Nephron (organoid): ENCODE data around the gene POLR2L.
A peak's percentile ranks its signal among the peaks of the same experiment; 100 is the strongest.

ENCODE experiments used
- H3K27ac Mint-ChIP-seq, 3 experiments: 2 replicates each; pipeline ENCODE4 v1.8.0; 2020; ENCODE audit warnings: mixed read lengths in 3 of 3, mild to moderate bottlenecking in 2 of 3, moderate library complexity in 1 of 3
- H3K27me3 Mint-ChIP-seq: 2 replicates; pipeline ENCODE4 v1.8.0; 2021; ENCODE audit warnings: low read depth, mild to moderate bottlenecking, moderate library complexity, mixed read lengths
- H3K36me3 Mint-ChIP-seq: 2 replicates; pipeline ENCODE4 v1.8.0; 2020; ENCODE audit warnings: low read depth, mixed read lengths
- H3K4me1 Mint-ChIP-seq: 2 replicates; pipeline ENCODE4 v1.8.0; 2020; ENCODE audit warnings: mixed read lengths
- H3K4me3 Mint-ChIP-seq, 3 experiments: 2 replicates each; pipeline ENCODE4 v1.8.0; 2020; ENCODE audit warnings: mild to moderate bottlenecking in 3 of 3, mixed read lengths in 3 of 3, moderate library complexity in 2 of 3
- H3K9me3 Mint-ChIP-seq: 2 replicates; pipeline ENCODE4 v1.8.0; 2020; ENCODE audit warnings: mixed read lengths
- CTCF ChIP-seq, 3 experiments: fragments of 200-600 bp; sonication (generic); IDR thresholded peaks; one replicate each; pipeline ENCODE4 v1.5.0; 2021; ENCODE audit warnings: antibody characterized with exemption in 3 of 3; ENCODE audit not compliant: unreplicated experiment in 3 of 3

Gene POLR2L

GRCh38 chr11:826227-826621, 16.1 kb downstream of the POLR2L start:
- H3K27ac Mint-ChIP-seq = peak overlapping the region in 2 of 3 experiments; percentile 60 to 84
- H3K36me3 Mint-ChIP-seq = peaks cover 8% of the 10 kb centered on the region
- TF ChIP-seq CTCF (IDR thresholded peaks at IDR 0.05; ENCODE audit: unreplicated experiment in 3 of 3) = no peak
- H3K4me3 Mint-ChIP-seq = peak overlapping the region; percentile 71 to 78 (median 71)
- peaks cover 28% of the 10 kb centered on the region for H3K4me1 Mint-ChIP-seq
- no peaks in the 10 kb centered on the region for H3K9me3 Mint-ChIP-seq
- H3K27me3 Mint-ChIP-seq = peaks cover 37% of the 10 kb centered on the region

GRCh38 chr11:825366-826226, 16.7 kb downstream of the POLR2L start:
- H3K36me3 Mint-ChIP-seq = peaks cover 8% of the 10 kb centered on the region
- TF ChIP-seq CTCF (IDR thresholded peaks at IDR 0.05; ENCODE audit: unreplicated experiment in 3 of 3) = no peak
- H3K9me3 Mint-ChIP-seq = no peaks in the 10 kb centered on the region
- H3K4me1 Mint-ChIP-seq = peaks cover 27% of the 10 kb centered on the region
- peak overlapping the region; percentile 34 to 46 (median 44) for H3K4me3 Mint-ChIP-seq
- H3K27me3 Mint-ChIP-seq = peaks cover 34% of the 10 kb centered on the region
- no peak overlapping the region for H3K27ac Mint-ChIP-seq

- H3K27me3 Mint-ChIP-seq = peaks cover 34% of the 10 kb centered on the region
- H3K4me3 Mint-ChIP-seq = peak overlapping the region; percentile 10 to 46 (median 34)
- peaks cover 27% of the 10 kb centered on the region for H3K4me1 Mint-ChIP-seq
- no peaks in the 10 kb centered on the region for H3K9me3 Mint-ChIP-seq
- TF ChIP-seq CTCF (IDR thresholded peaks at IDR 0.05; ENCODE audit: unreplicated experiment in 3 of 3) = no peak
- H3K27ac Mint-ChIP-seq = no peak overlapping the region
- peaks cover 8% of the 10 kb centered on the region for H3K36me3 Mint-ChIP-seq
Measured at GRCh38 chr11:824942-825341, 17.4 kb downstream of the POLR2L start.

- H3K4me1 Mint-ChIP-seq = peaks cover 24% of the 10 kb centered on the region
- no peak for TF ChIP-seq CTCF (IDR thresholded peaks at IDR 0.05; ENCODE audit: unreplicated experiment in 3 of 3)
- H3K36me3 Mint-ChIP-seq = peaks cover 8% of the 10 kb centered on the region
- no peak overlapping the region for H3K27ac Mint-ChIP-seq
- no peaks in the 10 kb centered on the region for H3K9me3 Mint-ChIP-seq
- H3K27me3 Mint-ChIP-seq = peaks cover 31% of the 10 kb centered on the region
- no peak overlapping the region for H3K4me3 Mint-ChIP-seq
Measured at GRCh38 chr11:824292-824880, 17.9 kb downstream of the POLR2L start.

GRCh38 chr11:823441-824291, 18.7 kb downstream of the POLR2L start:
- Mint-ChIP-seq H3K4me3 (no peak overlapping the region), H3K4me1 (peaks cover 18% of the 10 kb centered on the region), H3K27me3 (peaks cover 24% of the 10 kb centered on the region), H3K9me3 (no peaks in the 10 kb centered on the region), H3K27ac (no peak overlapping the region), H3K36me3 (peaks cover 8% of the 10 kb centered on the region)
- no peak for TF ChIP-seq CTCF (IDR thresholded peaks at IDR 0.05; ENCODE audit: unreplicated experiment in 3 of 3)
